NCI-H748 (cell line): ENCODE results near the gene ZNF296.

Source experiments
- DNase-seq: peaks from one replicate; lab custom pipeline; 2025; ENCODE audit not compliant: unreplicated experiment; lab: John Stamatoyannopoulos, UW

The ZNF296 gene

DNA sequence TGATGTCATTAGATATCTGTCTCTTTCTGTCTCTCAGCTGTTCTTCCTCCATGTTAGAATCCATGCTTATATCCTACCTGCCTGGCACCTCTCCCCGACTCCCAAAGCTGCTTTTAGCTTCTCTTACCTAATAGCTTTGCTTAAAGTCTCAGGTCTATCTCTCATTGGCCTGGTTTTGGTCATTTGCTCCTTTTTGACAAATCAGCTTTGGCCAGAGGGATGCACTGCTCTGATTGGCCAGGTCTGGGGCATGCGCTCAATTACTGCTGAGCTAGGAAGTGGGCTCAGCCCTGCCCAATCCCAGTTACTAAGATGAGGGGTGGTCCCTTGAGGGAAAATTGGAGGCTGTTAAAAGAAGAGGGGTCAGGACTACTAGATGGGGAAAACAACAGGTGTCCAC, 48.9 kb downstream of the ZNF296 start:
- DNase-seq, result no peak

DNA sequence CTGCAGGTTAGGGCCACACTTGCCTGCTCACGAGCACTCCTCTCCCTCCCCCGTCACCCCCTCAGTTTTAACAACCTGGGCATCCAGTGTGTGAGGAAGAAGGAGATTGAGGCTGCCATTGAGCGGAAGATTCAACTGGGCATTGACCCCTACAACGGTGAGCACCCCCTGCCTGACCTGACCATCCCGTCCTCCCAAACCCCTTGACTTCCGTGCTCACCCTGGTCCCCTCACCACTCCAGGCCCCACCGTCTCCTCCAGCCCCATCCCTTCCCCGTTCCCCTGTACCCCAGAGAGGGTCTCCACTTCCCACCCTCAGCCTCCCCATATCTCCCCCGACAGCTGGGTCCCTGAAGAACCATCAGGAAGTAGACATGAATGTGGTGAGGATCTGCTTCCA, 51.0 kb downstream of the ZNF296 start:
- DNase-seq, result no peak

DNA sequence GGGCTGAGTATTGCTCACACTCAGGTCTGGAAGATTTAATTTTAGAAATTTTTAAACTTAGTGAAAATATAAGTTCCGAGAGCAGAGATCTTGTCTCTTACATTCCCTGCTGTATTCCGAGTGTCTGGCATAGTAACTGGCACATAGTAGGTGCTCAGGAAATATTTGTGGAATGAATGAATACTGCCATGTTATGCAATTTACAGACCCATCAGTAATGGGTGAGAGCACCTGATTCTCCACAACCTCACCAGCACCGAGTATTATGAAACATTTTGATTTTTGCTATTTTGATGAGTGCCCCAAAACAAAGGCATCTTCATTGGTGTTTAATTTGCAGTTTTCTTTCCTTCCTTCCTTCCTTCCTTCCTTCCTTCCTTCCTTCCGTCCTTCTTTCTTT, 53.2 kb downstream of the ZNF296 start:
- DNase-seq, result no peak

DNA sequence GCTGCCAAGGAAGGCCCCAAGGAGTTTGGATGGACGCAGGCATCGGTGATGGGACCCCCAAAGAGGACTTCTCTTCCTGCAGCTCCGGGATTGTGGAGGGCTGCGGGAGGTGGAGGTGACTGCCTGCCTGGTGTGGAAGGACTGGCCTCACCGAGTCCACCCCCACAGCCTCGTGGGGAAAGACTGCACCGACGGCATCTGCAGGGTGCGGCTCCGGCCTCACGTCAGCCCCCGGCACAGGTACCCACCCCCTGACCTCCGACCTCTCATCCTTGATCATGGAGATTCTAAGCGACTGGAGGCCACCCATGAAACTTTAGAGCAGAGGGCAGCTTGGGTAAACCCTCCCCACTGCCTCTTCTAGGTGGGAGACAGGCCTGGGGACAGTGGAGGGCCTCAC, 54.3 kb downstream of the ZNF296 start:
- DNase-seq, result no peak
